Mesothelial cell of epicardium (in vitro differentiated cells): ENCODE results near the gene BATF3. TPM values are rescaled to one million over a fixed set of nuclear protein-coding genes. Genes with fewer than 3 reads are reported as not detected.

ENCODE experiments used
- DNase-seq, 2 experiments: peaks; one replicate each; pipeline ENCODE4 v3.0.0; 2021; ENCODE audit warnings: low spot score in 2 of 2; ENCODE audit not compliant: unreplicated experiment in 2 of 2
- H3K27ac Mint-ChIP-seq: 2 replicates; pipeline ENCODE4 v1.8.0; 2021; ENCODE audit warnings: mixed read lengths
- H3K27me3 Mint-ChIP-seq: 2 replicates; pipeline ENCODE4 v1.8.0; 2021; ENCODE audit warnings: low read depth, mixed read lengths
- H3K36me3 Mint-ChIP-seq: 2 replicates; pipeline ENCODE4 v1.8.0; 2021; ENCODE audit warnings: mixed read lengths
- H3K4me1 Mint-ChIP-seq: 2 replicates; pipeline ENCODE4 v1.8.0; 2021; ENCODE audit warnings: mixed read lengths
- H3K4me3 Mint-ChIP-seq: 2 replicates; pipeline ENCODE4 v1.8.0; 2021; ENCODE audit warnings: mild to moderate bottlenecking, moderate library complexity, mixed read lengths
- H3K9me3 Mint-ChIP-seq: 2 replicates; pipeline ENCODE4 v1.8.0; 2021; ENCODE audit warnings: mixed read lengths
- total RNA-seq: library from RNA; stranded (reverse); gene quantifications from 3 replicates; pipeline ENCODE4 v1.2.1, GENCODE V29; 2021
- TF ChIP-seq, protein P1 (sequence below): fragments of 200-600 bp; sonication (generic); IDR thresholded peaks from one replicate; pipeline ENCODE4 v1.5.0; 2021; ENCODE audit warnings: antibody characterized with exemption; ENCODE audit not compliant: unreplicated experiment

The BATF3 gene
- total RNA-seq, 1 donor from 2014 or later: 1.0 TPM

GRCh38 chr1:212680680-212681389 lies 18.8 kb downstream of the BATF3 start:
- TF ChIP-seq, protein P1, sequence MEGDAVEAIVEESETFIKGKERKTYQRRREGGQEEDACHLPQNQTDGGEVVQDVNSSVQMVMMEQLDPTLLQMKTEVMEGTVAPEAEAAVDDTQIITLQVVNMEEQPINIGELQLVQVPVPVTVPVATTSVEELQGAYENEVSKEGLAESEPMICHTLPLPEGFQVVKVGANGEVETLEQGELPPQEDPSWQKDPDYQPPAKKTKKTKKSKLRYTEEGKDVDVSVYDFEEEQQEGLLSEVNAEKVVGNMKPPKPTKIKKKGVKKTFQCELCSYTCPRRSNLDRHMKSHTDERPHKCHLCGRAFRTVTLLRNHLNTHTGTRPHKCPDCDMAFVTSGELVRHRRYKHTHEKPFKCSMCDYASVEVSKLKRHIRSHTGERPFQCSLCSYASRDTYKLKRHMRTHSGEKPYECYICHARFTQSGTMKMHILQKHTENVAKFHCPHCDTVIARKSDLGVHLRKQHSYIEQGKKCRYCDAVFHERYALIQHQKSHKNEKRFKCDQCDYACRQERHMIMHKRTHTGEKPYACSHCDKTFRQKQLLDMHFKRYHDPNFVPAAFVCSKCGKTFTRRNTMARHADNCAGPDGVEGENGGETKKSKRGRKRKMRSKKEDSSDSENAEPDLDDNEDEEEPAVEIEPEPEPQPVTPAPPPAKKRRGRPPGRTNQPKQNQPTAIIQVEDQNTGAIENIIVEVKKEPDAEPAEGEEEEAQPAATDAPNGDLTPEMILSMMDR: no peak
- no peak overlapping the region for H3K27ac Mint-ChIP-seq
- no peak for DNase-seq
- H3K36me3 Mint-ChIP-seq: no peaks in the 10 kb centered on the region
- no peaks in the 10 kb centered on the region for H3K9me3 Mint-ChIP-seq
- no peak overlapping the region for H3K4me3 Mint-ChIP-seq
- H3K4me1 Mint-ChIP-seq: peaks cover 11% of the 10 kb centered on the region
- peaks cover 13% of the 10 kb centered on the region for H3K27me3 Mint-ChIP-seq

GRCh38 chr1:212678456-212679410 lies 20.9 kb downstream of the BATF3 start:
- H3K4me1 Mint-ChIP-seq: peaks cover 17% of the 10 kb centered on the region
- DNase-seq: no peak
- TF ChIP-seq, protein P1: no peak
- H3K9me3 Mint-ChIP-seq: no peaks in the 10 kb centered on the region
- no peak overlapping the region for H3K4me3 Mint-ChIP-seq
- H3K36me3 Mint-ChIP-seq: no peaks in the 10 kb centered on the region
- H3K27me3 Mint-ChIP-seq: peaks cover 6% of the 10 kb centered on the region
- no peak overlapping the region for H3K27ac Mint-ChIP-seq

DNA sequence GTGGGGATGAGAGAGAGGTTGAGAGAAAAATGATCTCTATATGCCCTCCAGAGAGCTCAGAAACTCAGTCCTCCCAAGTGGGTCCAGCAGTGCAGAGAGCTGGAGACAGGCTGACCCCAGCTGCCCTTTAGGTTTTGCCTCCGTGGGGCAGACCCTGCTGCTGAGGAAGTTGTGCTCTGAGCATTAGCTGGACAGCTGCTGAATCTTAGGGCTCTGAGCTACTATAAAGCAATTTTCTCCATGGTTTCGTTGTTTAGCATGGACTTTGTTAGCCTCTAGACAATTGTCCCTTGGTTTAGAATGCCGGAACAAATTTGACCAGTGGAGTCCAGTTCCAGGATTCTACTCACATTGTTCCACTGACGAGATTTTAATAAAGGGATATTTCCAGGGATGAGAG lies 22.1 kb downstream of the BATF3 start:
- no peak for DNase-seq
- Mint-ChIP-seq H3K36me3 (no peaks in the 10 kb centered on the region), H3K4me3 (no peak overlapping the region), H3K9me3 (no peaks in the 10 kb centered on the region), H3K27me3 (peaks cover 6% of the 10 kb centered on the region), H3K4me1 (peaks cover 18% of the 10 kb centered on the region), H3K27ac (no peak overlapping the region)
- TF ChIP-seq, protein P1: no peak

DNA sequence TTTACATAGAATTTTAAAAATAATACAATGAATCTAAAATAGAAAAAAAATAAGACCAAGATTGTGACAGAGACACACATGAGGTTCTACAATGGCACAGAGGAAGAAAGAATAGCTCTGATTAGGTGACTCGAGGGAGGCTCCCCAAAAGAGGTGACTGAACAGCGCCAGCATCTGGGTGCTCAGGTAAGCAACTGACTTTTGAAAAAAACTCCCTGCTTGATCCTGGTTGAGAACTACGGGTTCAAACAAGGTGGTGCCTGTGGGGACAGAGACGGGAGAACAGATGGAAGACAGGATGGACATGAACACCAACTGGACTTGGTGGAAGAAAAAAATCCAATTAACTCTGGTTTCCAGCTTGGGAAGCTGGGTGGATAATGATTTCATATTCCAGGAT lies 22.5 kb downstream of the BATF3 start:
- Mint-ChIP-seq H3K9me3 (no peaks in the 10 kb centered on the region), H3K4me1 (peaks cover 18% of the 10 kb centered on the region), H3K27me3 (peaks cover 6% of the 10 kb centered on the region), H3K27ac (no peak overlapping the region), H3K4me3 (no peak overlapping the region), H3K36me3 (no peaks in the 10 kb centered on the region)
- DNase-seq: no peak
- TF ChIP-seq, protein P1: no peak

- H3K36me3 Mint-ChIP-seq: no peaks in the 10 kb centered on the region
- no peak for DNase-seq
- TF ChIP-seq, protein P1: no peak
Measured at GRCh38 chr1:212675675-212676074, 24.0 kb downstream of the BATF3 start.

More at GRCh38 chr1:212675675-212676074, 24.0 kb downstream of the BATF3 start:
- H3K4me3 Mint-ChIP-seq: no peak overlapping the region
- H3K4me1 Mint-ChIP-seq: peaks cover 24% of the 10 kb centered on the region
- H3K27me3 Mint-ChIP-seq: peaks cover 11% of the 10 kb centered on the region
- H3K9me3 Mint-ChIP-seq: no peaks in the 10 kb centered on the region
- no peak overlapping the region for H3K27ac Mint-ChIP-seq
